ENCODE data around the gene MYO16.

The MYO16 gene

GRCh38 chr13:109033090-109033489, 403.7 kb downstream of the MYO16 start:
- no peak overlapping the region for H3K4me3 ChIP-seq
- no peak overlapping the region for H3K27ac ChIP-seq
- no peaks in the 10 kb centered on the region for H3K4me1 ChIP-seq
- H4K20me1 ChIP-seq = no peaks in the 10 kb centered on the region
- no peaks in the 10 kb centered on the region for H3K36me3 ChIP-seq
- no peaks in the 10 kb centered on the region for H3K27me3 ChIP-seq
- H3K4me2 ChIP-seq = no peak overlapping the region
- H3K9me3 ChIP-seq = no peaks in the 10 kb centered on the region
- TF ChIP-seq Cebpa-rat (IDR thresholded peaks at IDR 0.05) = no peak
- no peak overlapping the region for H3K9ac ChIP-seq

- H3K4me1 ChIP-seq = no peaks in the 10 kb centered on the region
- H3K27me3 ChIP-seq = no peaks in the 10 kb centered on the region
- H3K9ac ChIP-seq = no peak overlapping the region
- H3K27ac ChIP-seq = no peak overlapping the region
- no peak overlapping the region for H3K4me3 ChIP-seq
- no peak overlapping the region for H3K4me2 ChIP-seq
- no peak for TF ChIP-seq Cebpa-rat (IDR thresholded peaks at IDR 0.05)
- no peaks in the 10 kb centered on the region for H3K36me3 ChIP-seq
- H3K9me3 ChIP-seq = no peaks in the 10 kb centered on the region
- no peaks in the 10 kb centered on the region for H4K20me1 ChIP-seq
Observed at GRCh38 chr13:109036078-109036780, 406.8 kb downstream of the MYO16 start.

GRCh38 chr13:109043636-109044035, 414.2 kb downstream of the MYO16 start:
- Histone ChIP-seq H3K4me1 (no peaks in the 10 kb centered on the region), H4K20me1 (no peaks in the 10 kb centered on the region), H3K36me3 (no peaks in the 10 kb centered on the region), H3K27ac (no peak overlapping the region), H3K27me3 (no peaks in the 10 kb centered on the region), H3K9ac (no peak overlapping the region), H3K4me3 (no peak overlapping the region), H3K4me2 (no peak overlapping the region), H3K9me3 (no peaks in the 10 kb centered on the region)
- TF ChIP-seq Cebpa-rat (IDR thresholded peaks at IDR 0.05) = no peak

GRCh38 chr13:109055850-109056249, 426.4 kb downstream of the MYO16 start:
- Histone ChIP-seq H3K36me3 (no peaks in the 10 kb centered on the region), H4K20me1 (no peaks in the 10 kb centered on the region), H3K27ac (no peak overlapping the region), H3K4me3 (no peak overlapping the region), H3K27me3 (no peaks in the 10 kb centered on the region), H3K4me1 (no peaks in the 10 kb centered on the region), H3K9ac (no peak overlapping the region), H3K4me2 (no peak overlapping the region), H3K9me3 (no peaks in the 10 kb centered on the region)
- TF ChIP-seq Cebpa-rat (IDR thresholded peaks at IDR 0.05) = no peak

- no peak overlapping the region for H3K4me3 ChIP-seq
- no peak overlapping the region for H3K27ac ChIP-seq
- H4K20me1 ChIP-seq = no peaks in the 10 kb centered on the region
- H3K27me3 ChIP-seq = no peaks in the 10 kb centered on the region
- no peak overlapping the region for H3K4me2 ChIP-seq
- H3K4me1 ChIP-seq = no peaks in the 10 kb centered on the region
- no peaks in the 10 kb centered on the region for H3K36me3 ChIP-seq
- H3K9ac ChIP-seq = no peak overlapping the region
- H3K9me3 ChIP-seq = no peaks in the 10 kb centered on the region
- TF ChIP-seq Cebpa-rat (IDR thresholded peaks at IDR 0.05) = no peak
Observed at GRCh38 chr13:109058087-109058486, 428.7 kb downstream of the MYO16 start.

- Histone ChIP-seq H3K27ac (no peak overlapping the region), H3K4me2 (no peak overlapping the region), H3K4me3 (no peak overlapping the region), H3K9ac (no peak overlapping the region), H3K36me3 (no peaks in the 10 kb centered on the region), H3K27me3 (no peaks in the 10 kb centered on the region), H3K4me1 (0 out of 2 replicates have a peak, but pooled peaks cover 2% of the 10 kb centered on the region), H4K20me1 (no peaks in the 10 kb centered on the region), H3K9me3 (peaks cover 8% of the 10 kb centered on the region)
- no peak for TF ChIP-seq Cebpa-rat (IDR thresholded peaks at IDR 0.05)
Observed at GRCh38 chr13:109072505-109072904, 443.1 kb downstream of the MYO16 start.

GRCh38 chr13:109074436-109074835, 445.0 kb downstream of the MYO16 start:
- H3K27me3 ChIP-seq = no peaks in the 10 kb centered on the region
- H3K36me3 ChIP-seq = no peaks in the 10 kb centered on the region

GRCh38 chr13:109074853-109075252, 445.4 kb downstream of the MYO16 start:
- Histone ChIP-seq H3K9me3 (peaks cover under 1% of the 10 kb centered on the region; the same call in 1 of the 2 replicates), H3K27me3 (no peaks in the 10 kb centered on the region), H3K27ac (no peak overlapping the region), H3K9ac (no peak overlapping the region), H3K4me3 (no peak overlapping the region), H4K20me1 (no peaks in the 10 kb centered on the region), H3K4me2 (no peak overlapping the region), H3K36me3 (no peaks in the 10 kb centered on the region), H3K4me1 (no peaks in the 10 kb centered on the region)
- no peak for TF ChIP-seq Cebpa-rat (IDR thresholded peaks at IDR 0.05)

More at GRCh38 chr13:109074436-109074835, 445.0 kb downstream of the MYO16 start:
- H4K20me1 ChIP-seq = no peaks in the 10 kb centered on the region
- TF ChIP-seq Cebpa-rat (IDR thresholded peaks at IDR 0.05) = no peak
- no peak overlapping the region for H3K27ac ChIP-seq
- no peak overlapping the region for H3K9ac ChIP-seq
- peaks cover 5% of the 10 kb centered on the region for H3K9me3 ChIP-seq
- H3K4me2 ChIP-seq = no peak overlapping the region
- no peak overlapping the region for H3K4me3 ChIP-seq
- no peaks in the 10 kb centered on the region for H3K4me1 ChIP-seq

- Histone ChIP-seq H3K27me3 (no peaks in the 10 kb centered on the region), H3K4me2 (no peak overlapping the region), H3K36me3 (no peaks in the 10 kb centered on the region), H3K27ac (no peak overlapping the region), H4K20me1 (no peaks in the 10 kb centered on the region), H3K9me3 (0 out of 2 replicates have a peak, but pooled peaks cover 4% of the 10 kb centered on the region), H3K4me1 (no peaks in the 10 kb centered on the region), H3K9ac (no peak overlapping the region), H3K4me3 (no peak overlapping the region)
- no peak for TF ChIP-seq Cebpa-rat (IDR thresholded peaks at IDR 0.05)
Observed at GRCh38 chr13:109087916-109088623, 458.7 kb downstream of the MYO16 start.

GRCh38 chr13:109088624-109088917, 459.2 kb downstream of the MYO16 start:
- Histone ChIP-seq H4K20me1 (no peaks in the 10 kb centered on the region), H3K27me3 (no peaks in the 10 kb centered on the region), H3K4me3 (no peak overlapping the region), H3K4me2 (no peak overlapping the region), H3K9ac (no peak overlapping the region), H3K4me1 (no peaks in the 10 kb centered on the region), H3K27ac (no peak overlapping the region), H3K9me3 (0 out of 2 replicates have a peak, but pooled peaks cover 4% of the 10 kb centered on the region), H3K36me3 (no peaks in the 10 kb centered on the region)
- no peak for TF ChIP-seq Cebpa-rat (IDR thresholded peaks at IDR 0.05)
